Activated CD4-positive, alpha-beta T cell treated with anti-CD3 and anti-CD28 coated beads, Interleukin-2, amount 50 U/mL, for 24 hours (primary cell): ENCODE results near the gene GALNT9.
A peak's percentile ranks its signal among the peaks of the same experiment; 100 is the strongest.
"Not testable (repeated sequence)": the region's sequence is repeated elsewhere in the genome, so short reads cannot be mapped to it uniquely, and the experiment has no call there.

Experiments
- DNase-seq, 2 donors: peaks; one replicate each; pipeline ENCODE4 v3.0.0-alpha.2; 2020; ENCODE audit warnings: low read depth in 1 of 2, low spot score in 1 of 2

GALNT9 gene

GRCh38 chr12:132202929-132203721 is 126.3 kb downstream of the GALNT9 start:
- no peak for DNase-seq

DNA sequence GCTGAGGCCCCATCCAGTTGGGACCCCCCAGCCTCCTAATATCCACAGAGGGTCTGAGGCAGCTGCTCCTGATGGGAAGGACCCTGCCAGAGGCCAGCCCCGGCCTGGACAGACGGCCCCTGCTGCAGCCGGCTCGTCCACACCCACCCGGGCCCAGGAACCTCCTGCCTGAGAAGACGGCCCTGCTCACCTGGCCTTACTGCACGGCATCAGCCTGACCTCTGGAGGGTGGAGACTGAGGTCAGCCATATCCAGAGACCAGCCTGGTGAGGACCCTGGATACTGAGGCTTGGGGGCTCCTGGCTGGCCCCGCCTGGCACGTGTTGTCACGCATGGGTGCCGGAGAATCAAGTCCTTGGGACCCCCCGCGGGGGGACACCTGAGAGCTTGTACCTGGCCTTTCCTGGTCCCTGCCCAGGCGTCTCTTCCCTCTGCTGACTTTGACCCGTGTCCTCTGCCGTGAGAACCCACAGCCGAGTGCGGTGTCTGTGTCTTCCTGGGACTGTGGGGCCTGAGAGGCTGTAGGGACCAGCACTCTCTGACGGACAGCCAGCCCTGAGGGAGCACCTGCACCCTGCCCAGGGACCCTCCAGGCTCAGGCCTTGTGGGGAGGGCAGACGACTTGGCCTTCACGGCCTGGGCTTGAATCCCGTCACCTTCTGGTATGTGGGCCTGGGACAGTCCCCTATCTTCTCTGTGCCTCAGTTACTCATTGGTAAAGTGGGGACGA is 127.8 kb downstream of the GALNT9 start:
- no peak for DNase-seq

DNA sequence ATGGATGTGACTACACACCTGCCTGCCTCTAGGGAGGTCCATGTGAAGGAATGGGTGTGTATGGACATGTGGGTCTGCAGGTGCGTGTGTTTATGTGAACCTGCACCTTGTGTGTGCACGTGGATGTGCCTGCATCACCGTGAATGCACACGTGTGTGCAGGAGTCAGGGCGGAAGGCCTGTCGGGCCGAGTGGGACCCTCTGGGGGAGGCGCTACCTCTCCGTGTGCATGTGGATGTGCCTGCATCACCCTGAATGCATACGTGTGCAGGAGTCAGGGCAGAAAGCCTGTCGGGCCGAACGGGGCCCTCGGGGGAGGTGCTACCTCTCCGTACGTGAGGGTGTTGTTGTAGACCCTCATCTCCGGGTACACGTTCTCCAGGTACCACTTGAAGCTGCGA is 128.6 kb downstream of the GALNT9 start:
- DNase-seq: no peak

GRCh38 chr12:132199526-132200319 is 129.7 kb downstream of the GALNT9 start:
- DNase-seq: no peak

- DNase-seq: no peak
These were observed 130.3 kb downstream of the GALNT9 start for GRCh38 chr12:132199101-132199500.

DNA sequence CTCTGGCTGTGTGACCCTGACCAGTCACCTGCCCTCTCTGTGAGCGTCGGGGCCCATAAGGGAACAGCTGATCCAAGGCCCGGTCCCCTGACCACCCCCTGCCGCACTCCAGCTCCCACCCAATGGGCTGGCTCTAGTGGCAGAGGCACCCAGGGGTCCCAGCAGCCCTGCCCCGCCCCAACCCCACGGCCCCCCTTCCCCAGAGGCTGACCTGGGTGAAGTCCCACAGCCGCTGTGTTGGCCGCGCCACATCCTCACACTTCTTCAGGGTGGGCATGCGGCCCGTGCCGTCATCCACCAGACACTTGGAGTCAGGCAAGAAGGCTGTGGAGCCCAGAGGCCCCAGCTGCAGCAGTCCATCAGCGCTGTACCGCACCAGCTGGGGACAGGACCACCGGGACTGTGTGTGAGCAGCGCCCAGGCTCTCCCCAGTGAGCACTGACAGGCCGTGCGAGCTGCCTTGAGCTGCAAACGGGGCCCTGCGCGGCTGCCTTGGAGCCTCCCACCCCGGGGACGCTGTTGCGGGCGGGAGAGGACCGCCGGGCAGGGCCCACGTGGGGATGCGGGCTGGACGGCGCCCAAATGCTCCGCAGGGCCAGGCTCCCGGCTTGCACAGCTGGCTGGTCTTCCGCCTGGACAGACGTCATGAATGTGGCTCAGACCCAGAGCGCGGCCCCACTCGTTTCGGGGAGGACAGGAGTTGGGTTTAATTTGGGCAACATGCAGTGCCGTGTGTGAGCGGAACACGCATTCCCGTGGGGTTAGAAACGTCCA is 131.6 kb downstream of the GALNT9 start:
- no peak for DNase-seq

DNA sequence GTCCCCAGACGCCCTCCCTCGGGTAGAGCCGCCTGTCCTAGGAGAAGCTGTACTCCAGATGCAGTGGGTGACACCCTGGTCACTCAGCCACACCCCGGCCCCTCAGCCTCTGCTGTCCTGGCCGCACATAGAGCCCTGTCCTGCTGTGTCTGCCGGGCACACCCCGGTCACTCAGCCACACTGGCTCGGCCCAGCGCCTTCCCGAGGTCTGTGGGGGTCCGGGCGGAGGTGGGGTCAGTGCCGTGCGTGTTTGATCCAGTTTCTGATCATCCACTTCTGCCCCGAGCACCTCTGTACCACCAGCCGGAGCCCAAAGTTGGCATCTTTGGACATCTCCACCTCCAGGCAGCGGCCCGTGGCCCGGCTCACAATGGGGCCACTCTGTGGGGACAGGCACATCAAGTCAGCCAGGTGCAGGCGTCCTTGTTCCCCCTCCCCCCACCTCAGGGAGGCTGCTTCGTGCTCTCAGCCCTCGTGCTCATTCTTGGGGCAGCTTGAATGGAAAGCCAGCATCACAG is 132.5 kb downstream of the GALNT9 start:
- DNase-seq: no peak

DNA sequence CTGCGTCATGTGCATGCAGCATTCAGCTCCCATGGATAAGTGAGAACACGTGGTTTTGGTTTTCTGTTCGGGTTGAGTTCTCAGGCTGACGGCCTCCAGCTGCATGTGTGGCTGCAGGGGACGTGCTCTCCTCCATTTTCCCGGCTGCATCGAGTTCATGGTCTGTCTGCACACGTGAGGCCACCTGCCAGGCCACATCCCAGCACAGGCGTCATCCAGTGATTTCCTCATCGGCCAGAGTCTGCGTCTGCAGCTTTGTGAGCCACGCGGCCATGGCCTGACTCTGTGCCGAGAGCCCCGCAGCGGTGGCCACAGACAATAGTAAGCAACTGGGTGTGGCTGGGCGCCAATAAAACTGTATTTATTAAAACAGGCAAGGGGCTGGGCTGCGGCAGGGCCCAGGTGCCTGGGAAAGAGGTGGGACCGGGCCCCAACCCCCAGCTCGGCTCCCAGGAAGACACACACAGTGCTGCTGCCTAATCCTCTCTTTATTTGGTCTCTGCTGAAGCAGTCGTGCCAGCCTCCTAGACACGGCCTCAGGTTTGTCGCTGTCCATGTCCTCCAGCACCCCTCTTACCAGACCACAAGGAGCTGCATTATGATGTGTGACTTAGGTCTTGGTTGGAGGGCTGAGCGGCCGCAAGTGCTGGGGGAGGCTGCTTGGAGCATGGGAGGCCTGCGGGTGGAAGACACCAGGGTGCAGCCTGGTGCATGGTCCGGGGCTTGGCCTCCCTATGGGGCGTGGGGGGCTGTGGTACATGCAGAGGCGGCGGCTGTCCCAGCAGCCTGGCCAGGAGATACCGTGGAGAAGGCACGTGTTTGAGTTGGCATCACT is 133.1 kb downstream of the GALNT9 start:
- no peak for DNase-seq

DNA sequence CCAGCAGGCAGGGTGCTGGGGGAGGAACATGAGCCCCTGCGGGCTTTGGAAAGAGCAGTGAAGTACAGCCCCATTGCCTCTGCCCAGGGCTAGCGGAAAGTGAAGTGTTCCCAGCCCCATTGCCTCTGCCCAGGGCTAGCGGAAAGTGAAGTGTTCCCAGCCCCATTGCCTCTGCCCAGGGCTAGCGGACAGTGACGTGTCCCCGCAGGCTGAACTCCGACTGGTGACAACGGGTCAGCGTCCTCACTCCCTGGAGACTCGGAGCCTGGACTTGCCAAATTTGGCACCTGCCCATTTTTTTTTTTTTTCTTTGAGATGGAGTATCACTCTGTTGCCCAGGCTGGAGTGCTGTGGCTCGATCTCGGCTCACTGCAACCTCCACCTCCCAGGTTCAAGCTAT is 134.1 kb downstream of the GALNT9 start:
- DNase-seq: not testable (repeated sequence)

DNA sequence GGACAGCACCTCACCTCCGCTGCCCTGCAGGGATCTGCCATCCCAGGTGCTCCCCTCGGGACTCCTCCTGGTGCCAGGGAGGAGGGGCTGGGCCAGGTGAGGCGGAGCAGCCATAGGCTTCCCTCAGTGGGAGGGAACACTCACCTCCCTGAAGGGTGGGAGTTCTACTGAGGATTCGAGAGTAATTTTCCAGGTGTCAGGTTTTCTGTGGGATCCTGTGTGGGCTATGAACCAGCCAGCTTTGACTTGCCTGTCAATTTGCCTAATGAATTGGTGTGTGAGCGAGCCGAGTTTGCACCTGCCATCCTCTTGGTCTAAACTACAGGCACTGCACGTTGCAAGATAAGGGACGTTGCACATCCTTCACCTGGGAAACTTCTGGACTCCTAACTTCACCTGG is 134.8 kb downstream of the GALNT9 start:
- no peak for DNase-seq

GRCh38 chr12:132194056-132194455 is 135.3 kb downstream of the GALNT9 start:
- DNase-seq: no peak

- DNase-seq: no peak
These were observed 137.5 kb downstream of the GALNT9 start for GRCh38 chr12:132191715-132192553.

GRCh38 chr12:132190834-132191500 is 138.4 kb downstream of the GALNT9 start:
- no peak for DNase-seq

GRCh38 chr12:132190012-132190755 is 139.2 kb downstream of the GALNT9 start:
- DNase-seq: no peak

- DNase-seq: peak; percentile 88 to 90
These were observed 139.9 kb downstream of the GALNT9 start for GRCh38 chr12:132189378-132190011.

DNA sequence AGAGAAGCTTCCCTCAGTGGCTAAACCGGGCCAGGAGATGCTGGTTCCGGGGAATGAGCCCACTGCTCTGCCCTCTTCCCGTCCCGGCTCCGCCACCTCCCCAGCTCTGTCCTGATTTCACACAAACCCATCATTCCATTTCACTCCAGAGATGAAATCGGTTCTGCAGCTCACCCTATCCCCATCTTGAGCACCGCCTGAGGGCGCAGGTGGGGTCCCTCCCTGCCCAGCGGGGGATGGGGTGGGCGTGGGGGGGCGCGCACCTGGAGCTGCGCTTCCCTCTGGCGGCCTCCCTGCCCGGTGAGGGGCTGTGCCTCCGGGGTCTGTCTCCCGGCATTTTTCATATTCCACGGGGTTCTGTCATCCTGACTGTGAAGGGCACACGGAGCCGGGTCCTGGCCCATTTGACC is 140.5 kb downstream of the GALNT9 start:
- DNase-seq: no peak

GRCh38 chr12:132188451-132188901 is 140.9 kb downstream of the GALNT9 start:
- no peak for DNase-seq
